Measurements from ENCODE around the gene AGTR1.

- TF ChIP-seq CTCF (IDR thresholded peaks at IDR 0.05 in 8 of 11, conservative IDR thresholded peaks at IDR 0.05 in 3 of 11) (no peak), POLR2AphosphoS5 (IDR thresholded peaks at IDR 0.05) (no peak)
Measured at GRCh38 chr3:148698190-148698810, 597 bp downstream of the AGTR1 start.
